HG02678 (cell line): ENCODE measurements around the gene GRID2.

Source experiments
- ATAC-seq: cut with Tn5 transposase; IDR thresholded peaks from one replicate; pipeline ENCODE4 v1.9.1; 2021; ENCODE audit warnings: mild to moderate bottlenecking, moderate library complexity; ENCODE audit not compliant: unreplicated experiment

The GRID2 gene

GRCh38 chr4:93061826-93062225 is 758.1 kb downstream of the GRID2 start:
- ATAC-seq, result no peak

- no peak for ATAC-seq
Observed at GRCh38 chr4:93063325-93063724, 759.6 kb downstream of the GRID2 start.

GRCh38 chr4:93065790-93066189 is 762.0 kb downstream of the GRID2 start:
- no peak for ATAC-seq

- ATAC-seq, result no peak
Observed at GRCh38 chr4:93066749-93067148, 763.0 kb downstream of the GRID2 start.

- no peak for ATAC-seq
Observed at GRCh38 chr4:93072292-93072691, 768.5 kb downstream of the GRID2 start.

- no peak for ATAC-seq
Observed at GRCh38 chr4:93080316-93080715, 776.5 kb downstream of the GRID2 start.

- ATAC-seq, result no peak
Observed at GRCh38 chr4:93084599-93085305, 781.0 kb downstream of the GRID2 start.

- ATAC-seq, result no peak
Observed at GRCh38 chr4:93086356-93086755, 782.6 kb downstream of the GRID2 start.

GRCh38 chr4:93092765-93093164 is 789.0 kb downstream of the GRID2 start:
- no peak for ATAC-seq

- ATAC-seq, result no peak
Observed at GRCh38 chr4:93103042-93103441, 799.3 kb downstream of the GRID2 start.

GRCh38 chr4:93116624-93117023 is 812.9 kb downstream of the GRID2 start:
- ATAC-seq, result no peak

GRCh38 chr4:93127489-93127888 is 823.7 kb downstream of the GRID2 start:
- no peak for ATAC-seq

- no peak for ATAC-seq
Observed at GRCh38 chr4:93132631-93133030, 828.9 kb downstream of the GRID2 start.

GRCh38 chr4:93139118-93139517 is 835.4 kb downstream of the GRID2 start:
- no peak for ATAC-seq

- no peak for ATAC-seq
Observed at GRCh38 chr4:93143902-93144301, 840.1 kb downstream of the GRID2 start.

- no peak for ATAC-seq
Observed at GRCh38 chr4:93144644-93145043, 840.9 kb downstream of the GRID2 start.

- ATAC-seq, result no peak
Observed at GRCh38 chr4:93147524-93148212, 843.9 kb downstream of the GRID2 start.

- ATAC-seq, result no peak
Observed at GRCh38 chr4:93152491-93152890, 848.7 kb downstream of the GRID2 start.

- no peak for ATAC-seq
Observed at GRCh38 chr4:93157986-93158385, 854.2 kb downstream of the GRID2 start.

- ATAC-seq, result no peak
Observed at GRCh38 chr4:93168053-93168452, 864.3 kb downstream of the GRID2 start.

GRCh38 chr4:93169966-93170365 is 866.2 kb downstream of the GRID2 start:
- no peak for ATAC-seq

- no peak for ATAC-seq
Observed at GRCh38 chr4:93174598-93174997, 870.8 kb downstream of the GRID2 start.

GRCh38 chr4:93178279-93178678 is 874.5 kb downstream of the GRID2 start:
- ATAC-seq, result no peak
